Thyroid gland (tissue), 4 donors: ENCODE data around the gene ZBTB7B. TPM values are rescaled to one million over a fixed set of nuclear protein-coding genes. Genes with fewer than 3 reads are reported as not detected.
A peak's percentile ranks its signal among the peaks of the same experiment; 100 is the strongest.

ENCODE experiments used
- DNase-seq, 2 donors: peaks; one replicate each; pipeline ENCODE4 v3.0.0-alpha.2; 2019
- H3K27ac ChIP-seq, 3 donors: fragments of 200-600 bp; sonication (generic); 1 replicate in 2 of 3; 2 replicates in 1 of 3; pipeline ENCODE4 v1.5.1; 2016 to 2019; ENCODE audit warnings: mild to moderate bottlenecking in 1 of 3, moderate library complexity in 1 of 3
- H3K27me3 ChIP-seq: fragments of 200-600 bp; sonication (generic); one replicate; pipeline ENCODE4 v1.5.1; 2019
- H3K36me3 ChIP-seq, 2 donors: fragments of 200-600 bp; sonication (generic); one replicate each; pipeline ENCODE4 v1.5.1; 2016 to 2019
- H3K4me1 ChIP-seq, 2 donors: fragments of 200-600 bp; sonication (generic); one replicate each; pipeline ENCODE4 v1.5.1; 2017 to 2019
- H3K4me3 ChIP-seq, 3 donors: fragments of 200-600 bp; sonication (generic); replicated peaks in 1 of 3; 1 replicate in 2 of 3; 2 replicates in 1 of 3; pipeline ENCODE4 v1.5.1; 2016; ENCODE audit warnings: mild to moderate bottlenecking in 1 of 3
- H3K9me3 ChIP-seq: fragments of 200-600 bp; sonication (generic); one replicate; pipeline ENCODE4 v1.5.1; 2017
- CTCF ChIP-seq, 6 experiments: fragments of 200-600 bp in 3 of 6; fragments of 450-650 bp in 3 of 6; sonication (generic) in 3 of 6; IDR thresholded peaks; one replicate each; pipeline ENCODE4 v1.5.1; 2016 to 2019; ENCODE audit warnings: antibody characterized with exemption in 6 of 6, mild to moderate bottlenecking in 2 of 6, inconsistent platforms in 1 of 6, moderate library complexity in 1 of 6
- POLR2A ChIP-seq, 2 donors: fragments of 450-650 bp; IDR thresholded peaks; one replicate each; pipeline ENCODE4 v1.6.1; 2017; ENCODE audit warnings: antibody characterized with exemption in 2 of 2, mild to moderate bottlenecking in 2 of 2, moderate library complexity in 1 of 2
- WGBS, 2 donors: methylation state at CpG; one replicate each; pipeline ENCODE4 v1.1.5; 2017; 5-methylcytosine and 5-hydroxymethylcytosine counted together
- intact Hi-C: fragments of 100-400 bp; cut with DNase I; formaldehyde crosslinking; loops from one replicate; pipeline ENCODE4 v1.15.1; 2023
- total RNA-seq, 4 donors: library from RNA; depleted of rRNA; stranded (reverse); fragments of >200 nt; gene quantifications; one replicate each; pipeline ENCODE4 v1.2.3, GENCODE V29; 2016

ZBTB7B gene
- total RNA-seq, 4 donors from 2014 or later: 35.7 to 89.8 (median 47.3) TPM

GRCh38 chr1:155051342-155051776 lies 48.8 kb downstream of the ZBTB7B start:
- intact Hi-C loops: loop anchor here (5.0 kb wide), 1 partner anchor 79 kb away; the partner anchor contains the start of genes CKS1B and SHC1
- H3K36me3 ChIP-seq: peaks cover 0 to 6% of the 10 kb centered on the region in 2 donors
- peak; percentile 41 to 62 for TF ChIP-seq POLR2A (IDR thresholded peaks at IDR 0.05)
- no peak for TF ChIP-seq CTCF (IDR thresholded peaks at IDR 0.05)
- peak overlapping the region; percentile 54 to 56 (median 55) for H3K4me3 ChIP-seq
- peaks cover 9 to 28% of the 10 kb centered on the region in 2 donors for H3K4me1 ChIP-seq
- DNase-seq: no peak
- no peaks in the 10 kb centered on the region for H3K9me3 ChIP-seq
- no peaks in the 10 kb centered on the region for H3K27me3 ChIP-seq
- 0 to 1% methylated on average over 6 to 15 of the region's 31 CpGs for WGBS, 2 donors
- peak overlapping the region; percentile 67 to 73 (median 68) for H3K27ac ChIP-seq

- Histone ChIP-seq H3K36me3 (peaks cover 0 to 6% of the 10 kb centered on the region in 2 donors), H3K27me3 (no peaks in the 10 kb centered on the region), H3K9me3 (no peaks in the 10 kb centered on the region), H3K4me3 (peak overlapping the region; percentile 54 to 56 (median 55)), H3K4me1 (peaks cover 9 to 28% of the 10 kb centered on the region in 2 donors), H3K27ac (peak overlapping the region; percentile 67 to 73 (median 68))
- DNase-seq: peak; percentile 57 to 76
- intact Hi-C loops: loop anchor here (5.0 kb wide), 1 partner anchor 80 kb away; the partner anchor contains the start of genes CKS1B and SHC1
- 0 to 3% methylated on average over 19 to 20 of the region's 27 CpGs for WGBS, 2 donors
- TF ChIP-seq POLR2A (IDR thresholded peaks at IDR 0.05) (no peak), CTCF (IDR thresholded peaks at IDR 0.05) (no peak)
These were observed 49.3 kb downstream of the ZBTB7B start for GRCh38 chr1:155051777-155052398.

GRCh38 chr1:155052439-155053395 lies 50.1 kb downstream of the ZBTB7B start:
- Histone ChIP-seq H3K4me3 (peak overlapping the region in 2 of 3 donors; percentile 54 to 56), H3K27me3 (no peaks in the 10 kb centered on the region), H3K36me3 (peaks cover 6 to 12% of the 10 kb centered on the region in 2 donors), H3K9me3 (no peaks in the 10 kb centered on the region), H3K4me1 (peaks cover 9 to 28% of the 10 kb centered on the region in 2 donors), H3K27ac (peak overlapping the region in 2 of 3 donors; percentile 67 to 73)
- 36 to 43% methylated on average over 12 of the region's 12 CpGs for WGBS, 2 donors
- intact Hi-C loops: loop anchor here (5.0 kb wide), 1 partner anchor 80 kb away; the partner anchor contains the start of genes CKS1B and SHC1
- peak; percentile 32 to 36 for DNase-seq
- TF ChIP-seq CTCF (IDR thresholded peaks at IDR 0.05): peak in 3 of 6 experiments; percentile 17 to 39 (median 23)
- TF ChIP-seq POLR2A (IDR thresholded peaks at IDR 0.05): no peak

GRCh38 chr1:155053531-155054105 lies 51.0 kb downstream of the ZBTB7B start:
- no peaks in the 10 kb centered on the region for H3K27me3 ChIP-seq
- intact Hi-C loops: loop anchor here (5.0 kb wide), 1 partner anchor 81 kb away; the partner anchor contains the start of genes CKS1B and SHC1
- H3K4me1 ChIP-seq: peaks cover 9 to 28% of the 10 kb centered on the region in 2 donors
- peaks cover 11 to 21% of the 10 kb centered on the region in 2 donors for H3K36me3 ChIP-seq
- H3K27ac ChIP-seq: no peak overlapping the region
- no peak for DNase-seq
- TF ChIP-seq POLR2A (IDR thresholded peaks at IDR 0.05): no peak
- no peak for TF ChIP-seq CTCF (IDR thresholded peaks at IDR 0.05)
- no peaks in the 10 kb centered on the region for H3K9me3 ChIP-seq
- 86 to 87% methylated on average over 7 of the region's 7 CpGs for WGBS, 2 donors
- no peak overlapping the region for H3K4me3 ChIP-seq
